Loucy (cell line): Measurements from ENCODE around the gene EPB42.
"Not testable (repeated sequence)": the region's sequence is repeated elsewhere in the genome, so short reads cannot be mapped to it uniquely, and the experiment has no call there.

ENCODE experiments used
- H2AFZ ChIP-seq: fragments of 200-600 bp; sonication (generic); 2 replicates; pipeline ENCODE4 v1.6.0; 2016; ENCODE audit warnings: antibody characterized with exemption, mild to moderate bottlenecking, low read length, moderate library complexity
- H3F3A ChIP-seq: fragments of 200-600 bp; 2 replicates; pipeline ENCODE4 v1.6.0; 2016; ENCODE audit warnings: antibody characterized with exemption, low read depth, mild to moderate bottlenecking
- H3K27me3 ChIP-seq: fragments of 200-600 bp; sonication (generic); 2 replicates; pipeline ENCODE4 v1.6.1; 2014; ENCODE audit warnings: low read length, mild to moderate bottlenecking; ENCODE audit not compliant: insufficient read depth, poor library complexity, severe bottlenecking
- H3K36me3 ChIP-seq: fragments of 200-600 bp; sonication (generic); 2 replicates; pipeline ENCODE4 v1.6.1; 2016; ENCODE audit warnings: low read length; ENCODE audit not compliant: insufficient read depth
- H3K4me1 ChIP-seq: fragments of 200-600 bp; sonication (generic); 2 replicates; pipeline ENCODE4 v1.5.1; 2014; ENCODE audit warnings: low read length, mild to moderate bottlenecking; ENCODE audit not compliant: insufficient read depth, poor library complexity, severe bottlenecking
- H3K4me2 ChIP-seq: fragments of 200-600 bp; sonication (generic); 2 replicates; pipeline ENCODE4 v1.6.0; 2014; ENCODE audit warnings: antibody characterized with exemption, low read length, low read depth, mild to moderate bottlenecking; ENCODE audit not compliant: poor library complexity, severe bottlenecking
- H3K4me3 ChIP-seq: fragments of 200-600 bp; sonication (generic); 2 replicates; pipeline ENCODE4 v1.5.1; 2014; ENCODE audit warnings: low read length, mild to moderate bottlenecking, mixed read lengths; ENCODE audit not compliant: poor library complexity, severe bottlenecking
- H3K79me2 ChIP-seq: fragments of 200-600 bp; sonication (generic); 2 replicates; pipeline ENCODE4 v1.6.1; 2014; ENCODE audit warnings: low read length; ENCODE audit not compliant: insufficient read depth
- H3K9ac ChIP-seq: fragments of 200-600 bp; sonication (generic); 2 replicates; pipeline ENCODE4 v1.6.0; 2014; ENCODE audit warnings: mild to moderate bottlenecking, low read depth, low read length, moderate library complexity; ENCODE audit not compliant: poor library complexity, severe bottlenecking
- H3K9me2 ChIP-seq: fragments of 200-600 bp; sonication (generic); replicated peaks from 2 replicates; pipeline ENCODE4 v1.6.1; 2016; ENCODE audit warnings: low read depth, low read length, mixed read lengths
- H3K9me3 ChIP-seq: fragments of 200-600 bp; sonication (generic); 2 replicates; pipeline ENCODE4 v1.6.1; 2014; ENCODE audit warnings: mild to moderate bottlenecking, antibody characterized with exemption, low read length, low read depth; ENCODE audit not compliant: insufficient read depth
- H4K20me1 ChIP-seq: fragments of 200-600 bp; sonication (generic); 2 replicates; pipeline ENCODE4 v1.6.0; 2014; ENCODE audit warnings: antibody characterized with exemption, low read length, mild to moderate bottlenecking; ENCODE audit not compliant: insufficient read depth, poor library complexity, severe bottlenecking
- EZH2phosphoT487 ChIP-seq: fragments of 200-600 bp; IDR thresholded peaks from 2 replicates; pipeline ENCODE4 v1.6.1; 2018; ENCODE audit warnings: antibody characterized with exemption, mild to moderate bottlenecking, moderate library complexity, borderline replicate concordance
- TF ChIP-seq, protein P1 (sequence below): fragments of 200-600 bp; sonication (generic); conservative IDR thresholded peaks from 2 replicates; pipeline ENCODE4 v1.5.1; 2014; ENCODE audit warnings: mild to moderate bottlenecking, antibody characterized with exemption, low read length

The EPB42 gene

DNA sequence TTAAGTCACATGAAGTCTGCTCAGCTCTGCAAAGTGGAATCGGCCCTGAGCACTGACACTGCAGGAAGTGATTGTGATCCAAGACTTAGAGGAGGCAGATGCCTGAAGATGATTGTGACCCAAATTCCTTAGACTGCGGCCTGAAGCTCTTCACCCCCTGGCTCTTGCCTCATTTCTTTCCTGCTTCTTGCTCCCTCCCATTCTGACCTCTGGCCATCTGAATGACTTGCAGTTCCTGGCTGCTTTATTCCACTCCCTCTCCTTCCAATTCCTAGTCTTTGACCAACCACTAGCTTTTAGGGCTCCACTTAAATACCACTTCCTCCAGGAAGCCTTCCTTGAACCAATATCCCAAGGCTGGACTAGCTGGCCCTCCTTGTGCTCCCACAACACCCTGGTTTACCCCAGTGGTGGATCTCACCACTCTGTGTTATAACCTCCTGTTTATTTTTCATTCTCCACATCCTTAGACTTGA, 9.9 kb upstream of the EPB42 start:
- Histone ChIP-seq H3K4me2 (no peak overlapping the region), H3K36me3 (peaks cover 8% of the 10 kb centered on the region; the same call in 1 of the 2 replicates), H2AFZ (no peak overlapping the region), H3K9ac (no peak overlapping the region), H3K4me1 (peaks cover 24% of the 10 kb centered on the region), H3F3A (no peaks in the 10 kb centered on the region), H3K79me2 (peaks cover under 1% of the 10 kb centered on the region; the same call in 1 of the 2 replicates), H3K4me3 (no peak overlapping the region), H3K9me2 (no peaks in the 10 kb centered on the region), H3K27me3 (no peaks in the 10 kb centered on the region), H4K20me1 (no peaks in the 10 kb centered on the region), H3K9me3 (no peaks in the 10 kb centered on the region)
- TF ChIP-seq, protein P1, sequence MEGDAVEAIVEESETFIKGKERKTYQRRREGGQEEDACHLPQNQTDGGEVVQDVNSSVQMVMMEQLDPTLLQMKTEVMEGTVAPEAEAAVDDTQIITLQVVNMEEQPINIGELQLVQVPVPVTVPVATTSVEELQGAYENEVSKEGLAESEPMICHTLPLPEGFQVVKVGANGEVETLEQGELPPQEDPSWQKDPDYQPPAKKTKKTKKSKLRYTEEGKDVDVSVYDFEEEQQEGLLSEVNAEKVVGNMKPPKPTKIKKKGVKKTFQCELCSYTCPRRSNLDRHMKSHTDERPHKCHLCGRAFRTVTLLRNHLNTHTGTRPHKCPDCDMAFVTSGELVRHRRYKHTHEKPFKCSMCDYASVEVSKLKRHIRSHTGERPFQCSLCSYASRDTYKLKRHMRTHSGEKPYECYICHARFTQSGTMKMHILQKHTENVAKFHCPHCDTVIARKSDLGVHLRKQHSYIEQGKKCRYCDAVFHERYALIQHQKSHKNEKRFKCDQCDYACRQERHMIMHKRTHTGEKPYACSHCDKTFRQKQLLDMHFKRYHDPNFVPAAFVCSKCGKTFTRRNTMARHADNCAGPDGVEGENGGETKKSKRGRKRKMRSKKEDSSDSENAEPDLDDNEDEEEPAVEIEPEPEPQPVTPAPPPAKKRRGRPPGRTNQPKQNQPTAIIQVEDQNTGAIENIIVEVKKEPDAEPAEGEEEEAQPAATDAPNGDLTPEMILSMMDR: no peak
- no peak for TF ChIP-seq EZH2phosphoT487

DNA sequence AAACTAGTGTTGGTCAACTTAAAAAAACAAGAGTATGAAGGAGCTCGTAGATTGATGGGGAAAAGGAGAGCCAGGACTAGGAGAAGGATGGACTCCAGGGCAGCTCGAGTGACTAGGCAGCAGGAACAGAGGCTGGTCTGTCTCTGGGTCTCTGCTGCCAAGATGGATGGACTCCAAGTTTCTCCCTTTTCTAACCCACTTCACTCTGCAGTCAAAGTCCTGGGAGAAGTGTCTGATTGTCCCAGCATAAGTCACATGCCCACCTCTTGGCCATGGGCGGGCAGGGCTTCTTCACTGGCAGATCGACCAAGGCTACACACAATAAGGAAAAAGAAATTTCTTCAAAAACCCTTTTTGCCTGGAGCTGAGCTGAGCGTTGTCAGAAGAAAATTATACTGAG, 9.2 kb upstream of the EPB42 start:
- Histone ChIP-seq H3K4me2 (no peak overlapping the region), H3K4me1 (peaks cover 19% of the 10 kb centered on the region), H4K20me1 (no peaks in the 10 kb centered on the region), H2AFZ (no peak overlapping the region), H3K9ac (no peak overlapping the region), H3K79me2 (no peaks in the 10 kb centered on the region), H3K9me2 (no peaks in the 10 kb centered on the region), H3K36me3 (peaks cover 8% of the 10 kb centered on the region; the same call in 1 of the 2 replicates), H3K4me3 (no peak overlapping the region), H3K9me3 (no peaks in the 10 kb centered on the region), H3K27me3 (no peaks in the 10 kb centered on the region), H3F3A (no peaks in the 10 kb centered on the region)
- TF ChIP-seq, protein P1: no peak
- TF ChIP-seq EZH2phosphoT487: no peak

DNA sequence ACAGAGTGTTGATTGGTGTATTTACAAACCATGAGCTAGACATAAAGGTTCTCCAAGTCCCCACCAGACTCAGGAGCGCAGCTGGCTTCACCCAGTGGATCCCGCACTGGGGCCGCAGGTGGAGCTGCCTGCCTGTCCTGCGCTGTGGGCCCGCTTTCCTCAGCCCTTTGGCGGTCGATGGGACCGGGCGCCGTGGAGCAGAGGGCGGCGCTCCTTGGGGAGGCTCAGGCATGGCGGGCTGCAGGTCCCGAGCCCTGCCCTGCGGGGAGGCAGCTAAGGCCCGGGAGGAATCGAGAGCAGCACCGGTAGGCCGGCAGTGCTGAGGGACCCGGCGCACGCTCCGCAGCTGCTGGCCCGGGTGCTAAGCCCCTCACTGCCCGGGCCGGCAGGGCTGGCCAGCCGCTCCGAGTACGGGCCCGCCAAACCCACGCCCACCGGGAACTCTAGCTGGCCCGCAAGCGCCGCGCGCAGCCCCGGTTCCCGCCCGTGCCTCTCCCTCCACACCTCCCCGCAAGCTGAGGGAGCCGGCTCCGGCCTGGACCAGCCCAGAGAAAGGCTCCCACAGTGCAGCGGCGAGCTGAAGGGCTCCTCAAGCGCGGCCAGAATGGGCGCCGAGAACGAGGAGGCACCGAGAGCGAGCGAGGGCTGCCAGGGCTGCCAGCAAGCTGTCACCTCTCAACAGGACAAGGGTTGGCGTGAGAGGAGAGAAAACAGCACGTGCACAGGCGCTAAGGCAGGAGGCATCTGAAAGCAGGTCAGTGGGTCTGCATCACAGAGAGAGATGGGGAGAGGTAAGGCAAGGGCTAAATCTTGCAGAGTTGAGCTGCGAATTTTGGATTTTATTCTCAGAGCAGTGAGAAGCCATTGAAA, 5.9 kb upstream of the EPB42 start:
- no peak overlapping the region for H3K9ac ChIP-seq
- H3K9me2 ChIP-seq: no peaks in the 10 kb centered on the region
- H3K79me2 ChIP-seq: no peaks in the 10 kb centered on the region
- no peak overlapping the region for H2AFZ ChIP-seq
- H3K4me1 ChIP-seq: no peaks in the 10 kb centered on the region
- no peaks in the 10 kb centered on the region for H4K20me1 ChIP-seq
- no peaks in the 10 kb centered on the region for H3K36me3 ChIP-seq
- H3K4me3 ChIP-seq: no peak overlapping the region
- H3K4me2 ChIP-seq: no peak overlapping the region
- no peaks in the 10 kb centered on the region for H3K9me3 ChIP-seq
- H3F3A ChIP-seq: no peaks in the 10 kb centered on the region
- no peaks in the 10 kb centered on the region for H3K27me3 ChIP-seq
- no peak for TF ChIP-seq EZH2phosphoT487
- TF ChIP-seq, protein P1: no peak

DNA sequence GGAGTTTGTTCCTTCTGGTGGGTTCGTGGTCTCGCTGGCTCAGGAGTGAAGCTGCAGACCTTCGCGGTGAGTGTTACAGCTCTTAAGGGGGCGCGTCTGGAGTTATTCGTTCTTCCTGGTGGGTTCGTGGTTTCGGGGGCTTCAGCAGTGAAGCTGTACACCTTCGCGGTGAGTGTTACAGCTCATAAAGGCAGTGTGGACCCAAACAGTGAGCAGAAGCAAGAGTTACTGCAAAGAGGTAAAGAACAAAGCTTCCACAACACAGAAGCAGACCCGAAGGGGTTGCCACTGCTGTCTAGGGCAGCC, 5.1 kb upstream of the EPB42 start:
- Histone ChIP-seq H3K4me2 (peak overlapping the region; percentile 36), H2AFZ (peak overlapping the region; percentile 47; the same call in 1 of the 2 replicates)
- H3K27me3 ChIP-seq, H3K36me3 ChIP-seq, H3K9me2 ChIP-seq, H3K4me1 ChIP-seq, H3K79me2 ChIP-seq, H3F3A ChIP-seq, H4K20me1 ChIP-seq, H3K9me3 ChIP-seq, H3K9ac ChIP-seq, H3K4me3 ChIP-seq: not testable (repeated sequence)
